ENCODE measurements around the gene BAIAP2.

DNA sequence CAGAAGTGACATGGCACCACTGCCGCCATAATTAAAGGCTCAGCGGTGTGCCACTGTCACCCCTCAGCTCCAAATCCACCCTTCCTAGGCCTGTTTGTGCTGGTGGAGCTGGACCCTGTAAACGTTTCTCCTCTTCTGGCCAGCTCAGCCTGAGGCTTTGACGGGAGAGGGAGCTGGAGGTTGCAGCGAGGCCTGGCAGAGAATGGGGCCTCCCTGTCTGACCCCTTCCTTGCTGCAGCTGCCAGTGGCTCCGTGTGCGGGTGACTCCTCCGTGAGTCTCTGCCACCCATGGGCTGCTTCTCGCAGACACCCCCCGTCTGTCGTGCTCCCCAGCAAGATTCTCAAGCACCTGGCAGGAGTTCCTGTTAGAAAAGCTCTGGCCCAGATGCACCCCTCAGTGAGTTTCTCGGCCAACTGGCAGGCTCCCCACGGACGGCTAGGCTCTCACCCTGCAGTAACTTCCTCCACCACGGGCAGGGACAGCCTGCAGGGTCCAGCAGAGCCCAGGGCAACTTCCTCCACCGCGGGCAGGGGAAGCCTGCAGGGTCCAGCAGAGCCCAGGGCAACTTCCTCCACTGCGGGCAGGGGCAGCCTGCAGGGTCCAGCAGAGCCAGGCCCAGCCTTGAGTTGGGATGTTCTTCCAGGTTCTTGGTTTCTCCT is 48.0 kb upstream of the BAIAP2 start:
- TF ChIP-seq EP300 (IDR thresholded peaks at IDR 0.05; ENCODE audit: borderline replicate concordance) (no peak), FOXM1 (IDR thresholded peaks at IDR 0.05; ENCODE audit: borderline replicate concordance, low read depth) (no peak), ZBTB7A (IDR thresholded peaks at IDR 0.05; ENCODE audit: low read depth) (no peak), CREB1 (IDR thresholded peaks at IDR 0.05; ENCODE audit: low read depth) (no peak), TAF1 (IDR thresholded peaks at IDR 0.05; ENCODE audit: low read depth) (no peak), RAD21 (IDR thresholded peaks at IDR 0.05; ENCODE audit: low read depth) (no peak), MAX (IDR thresholded peaks at IDR 0.05) (no peak), EGR1 (IDR thresholded peaks at IDR 0.05) (no peak)
- TF ChIP-seq, protein P1, sequence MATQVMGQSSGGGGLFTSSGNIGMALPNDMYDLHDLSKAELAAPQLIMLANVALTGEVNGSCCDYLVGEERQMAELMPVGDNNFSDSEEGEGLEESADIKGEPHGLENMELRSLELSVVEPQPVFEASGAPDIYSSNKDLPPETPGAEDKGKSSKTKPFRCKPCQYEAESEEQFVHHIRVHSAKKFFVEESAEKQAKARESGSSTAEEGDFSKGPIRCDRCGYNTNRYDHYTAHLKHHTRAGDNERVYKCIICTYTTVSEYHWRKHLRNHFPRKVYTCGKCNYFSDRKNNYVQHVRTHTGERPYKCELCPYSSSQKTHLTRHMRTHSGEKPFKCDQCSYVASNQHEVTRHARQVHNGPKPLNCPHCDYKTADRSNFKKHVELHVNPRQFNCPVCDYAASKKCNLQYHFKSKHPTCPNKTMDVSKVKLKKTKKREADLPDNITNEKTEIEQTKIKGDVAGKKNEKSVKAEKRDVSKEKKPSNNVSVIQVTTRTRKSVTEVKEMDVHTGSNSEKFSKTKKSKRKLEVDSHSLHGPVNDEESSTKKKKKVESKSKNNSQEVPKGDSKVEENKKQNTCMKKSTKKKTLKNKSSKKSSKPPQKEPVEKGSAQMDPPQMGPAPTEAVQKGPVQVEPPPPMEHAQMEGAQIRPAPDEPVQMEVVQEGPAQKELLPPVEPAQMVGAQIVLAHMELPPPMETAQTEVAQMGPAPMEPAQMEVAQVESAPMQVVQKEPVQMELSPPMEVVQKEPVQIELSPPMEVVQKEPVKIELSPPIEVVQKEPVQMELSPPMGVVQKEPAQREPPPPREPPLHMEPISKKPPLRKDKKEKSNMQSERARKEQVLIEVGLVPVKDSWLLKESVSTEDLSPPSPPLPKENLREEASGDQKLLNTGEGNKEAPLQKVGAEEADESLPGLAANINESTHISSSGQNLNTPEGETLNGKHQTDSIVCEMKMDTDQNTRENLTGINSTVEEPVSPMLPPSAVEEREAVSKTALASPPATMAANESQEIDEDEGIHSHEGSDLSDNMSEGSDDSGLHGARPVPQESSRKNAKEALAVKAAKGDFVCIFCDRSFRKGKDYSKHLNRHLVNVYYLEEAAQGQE (IDR thresholded peaks at IDR 0.05; ENCODE audit: low read depth): no peak

Data from Ishikawa (cell line).